ENCODE measurements around the gene FOXK1.

FOXK1 gene

DNA sequence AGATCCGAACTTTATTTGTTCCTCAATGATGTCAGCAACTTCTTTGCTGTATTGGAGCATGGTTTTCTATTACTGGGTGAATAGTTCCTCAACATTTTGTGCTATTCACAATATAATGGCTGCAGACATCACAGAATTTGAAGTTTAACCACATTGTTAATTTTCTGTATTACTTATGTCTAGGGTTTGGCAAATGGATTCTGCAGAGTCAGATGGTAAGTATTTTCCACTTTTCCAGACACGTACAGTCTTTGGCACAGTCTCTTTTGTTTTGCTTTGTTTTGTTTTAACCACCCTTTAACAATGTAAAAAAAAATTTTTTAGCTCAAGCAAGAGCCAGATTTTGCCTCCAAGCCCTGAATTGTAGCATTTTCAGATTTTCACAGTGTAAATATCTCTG, 36.8 kb upstream of the FOXK1 start:
- H3K27me3 ChIP-seq: no peaks in the 10 kb centered on the region
- H3K4me3 ChIP-seq: no peak overlapping the region
- no peak for TF ChIP-seq Cebpa-rat (IDR thresholded peaks at IDR 0.05)
- no peak overlapping the region for H3K27ac ChIP-seq
- peaks cover 11 to 19% (median 16%) of the 10 kb centered on the region in 10 experiments for H3K4me1 ChIP-seq
- no peak overlapping the region for H3K9ac ChIP-seq
- H4K20me1 ChIP-seq: no peaks in the 10 kb centered on the region
- no peak overlapping the region for H3K4me2 ChIP-seq
- no peaks in the 10 kb centered on the region for H3K36me3 ChIP-seq
- peaks cover 0 to 33% (median 11%) of the 10 kb centered on the region in 11 experiments; a peak in 16 of 22 replicates for H3K9me3 ChIP-seq (replicated peaks in 1 of 11)

DNA sequence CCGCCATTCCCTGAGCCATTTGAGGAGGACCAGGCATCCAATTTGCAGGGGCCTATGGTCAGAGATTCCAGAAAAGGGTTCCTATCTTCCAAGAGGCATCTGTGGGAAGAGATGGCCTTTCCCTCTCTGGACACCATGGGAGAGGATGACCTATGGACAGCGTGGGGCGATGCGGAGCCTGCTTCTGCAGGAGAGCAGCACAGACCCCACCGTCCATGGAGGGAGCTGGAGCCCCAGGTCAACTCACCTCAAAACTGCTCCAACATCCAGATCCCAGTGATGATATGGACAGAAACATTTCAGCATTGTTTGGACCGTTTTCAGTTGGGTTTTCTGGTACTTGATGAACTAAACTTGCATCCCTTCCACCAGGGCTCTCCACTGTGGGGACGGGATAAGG, 34.0 kb upstream of the FOXK1 start:
- no peak for TF ChIP-seq Cebpa-rat (IDR thresholded peaks at IDR 0.05)
- Histone ChIP-seq H4K20me1 (no peaks in the 10 kb centered on the region), H3K27ac (no peak overlapping the region), H3K9me3 (replicated peaks in 1 of 11) (peaks cover 0 to 31% (median 11%) of the 10 kb centered on the region in 11 experiments; a peak in 16 of 22 replicates), H3K36me3 (no peaks in the 10 kb centered on the region), H3K4me2 (no peak overlapping the region), H3K4me1 (peaks cover 15 to 27% (median 19%) of the 10 kb centered on the region in 10 experiments), H3K27me3 (no peaks in the 10 kb centered on the region), H3K9ac (no peak overlapping the region), H3K4me3 (no peak overlapping the region)

DNA sequence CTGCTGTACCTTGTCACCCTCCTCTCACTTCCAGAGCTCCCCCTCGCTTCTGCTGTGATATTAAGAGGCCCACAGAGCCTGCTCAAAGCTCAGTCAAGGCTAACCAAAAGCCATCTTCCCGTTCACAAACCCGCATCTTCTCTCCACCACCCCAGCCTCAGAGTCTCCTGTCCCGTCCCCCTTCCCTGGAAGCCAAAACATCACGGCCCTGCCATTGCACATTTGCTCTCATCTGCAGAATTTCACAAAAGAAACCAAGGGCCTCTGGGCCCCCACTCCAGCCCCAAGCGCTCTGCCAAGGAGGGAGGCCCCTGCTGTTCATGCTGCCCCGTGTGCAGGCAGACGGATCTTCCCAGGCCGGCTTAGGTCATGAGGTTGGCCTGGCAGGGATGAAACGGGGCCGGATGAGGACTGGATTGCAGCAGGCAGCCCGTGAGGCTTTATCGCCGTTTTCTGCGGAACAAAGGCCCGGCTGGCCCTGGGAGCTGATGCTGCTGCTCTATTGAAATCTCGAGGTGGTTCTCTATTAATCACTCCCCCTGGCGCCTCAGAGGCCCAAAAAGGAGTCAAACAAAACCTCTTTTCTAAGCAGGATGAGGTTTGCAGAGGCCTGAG, 31.6 kb upstream of the FOXK1 start:
- Histone ChIP-seq H4K20me1 (no peaks in the 10 kb centered on the region), H3K27ac (peak overlapping the region in 8 of 11 experiments; percentile 51 to 77 (median 65); a peak in 17 of 22 replicates), H3K4me3 (no peak overlapping the region), H3K4me1 (peaks cover 17 to 26% (median 19%) of the 10 kb centered on the region in 10 experiments), H3K27me3 (no peaks in the 10 kb centered on the region), H3K4me2 (peak overlapping the region; percentile 26 to 82 (median 54); a peak in 20 of 22 replicates), H3K9me3 (replicated peaks in 1 of 11) (peaks cover 0 to 28% (median 11%) of the 10 kb centered on the region in 11 experiments; a peak in 11 of 22 replicates), H3K9ac (peak overlapping the region; percentile 23 to 70 (median 53); a peak in 20 of 22 replicates), H3K36me3 (no peaks in the 10 kb centered on the region)
- TF ChIP-seq Cebpa-rat (IDR thresholded peaks at IDR 0.05): no peak

DNA sequence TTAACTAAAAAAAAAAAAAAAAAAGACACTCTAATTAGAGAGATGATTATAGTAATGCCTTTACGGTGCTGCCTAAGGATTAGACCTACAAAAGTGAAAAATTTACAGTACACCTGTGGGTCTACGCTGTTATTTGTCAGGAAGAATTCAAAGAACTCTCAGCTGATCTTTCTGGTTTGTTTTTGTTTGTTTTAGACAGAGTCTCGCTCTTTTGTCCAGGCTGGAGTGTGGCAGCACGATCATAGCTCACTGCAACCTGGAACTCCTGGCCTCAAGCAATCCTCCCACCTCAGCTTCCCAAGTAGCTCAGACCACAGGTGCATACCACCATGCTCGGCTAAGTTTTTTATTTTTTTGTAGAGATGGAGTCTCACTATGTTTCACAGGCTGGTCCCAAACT, 28.3 kb upstream of the FOXK1 start:
- Histone ChIP-seq H4K20me1 (no peaks in the 10 kb centered on the region), H3K9ac (no peak overlapping the region)

DNA sequence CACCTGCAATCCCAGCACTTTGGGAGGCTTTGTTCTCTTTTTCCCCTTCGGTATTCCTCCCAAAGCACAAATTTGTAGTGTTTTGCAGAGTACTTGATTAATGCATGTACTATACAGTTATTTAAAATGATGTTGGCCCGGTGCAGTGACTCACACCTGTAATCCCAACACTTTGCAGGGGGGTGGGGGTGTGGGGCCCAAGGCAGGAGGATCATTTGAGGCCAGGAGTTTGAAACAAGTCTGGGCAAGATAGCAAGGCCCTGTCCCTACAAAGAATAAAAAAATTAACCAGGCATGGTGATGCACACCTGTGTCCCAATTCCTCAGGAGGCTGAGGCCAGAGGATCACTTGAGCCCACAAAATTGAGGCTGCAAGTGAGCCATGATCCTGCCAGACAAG, 26.8 kb upstream of the FOXK1 start:
- Histone ChIP-seq H3K27ac (no peak overlapping the region), H3K4me2 (peak overlapping the region in 2 of 11 experiments; percentile 11 to 21; a peak in 1 of 22 replicates)
- no peak for TF ChIP-seq Cebpa-rat (IDR thresholded peaks at IDR 0.05)

More for the DNA sequence above, 28.3 kb upstream of the FOXK1 start:
- no peak overlapping the region for H3K4me2 ChIP-seq
- H3K36me3 ChIP-seq: no peaks in the 10 kb centered on the region
- no peak for TF ChIP-seq Cebpa-rat (IDR thresholded peaks at IDR 0.05)
- no peaks in the 10 kb centered on the region for H3K27me3 ChIP-seq
- no peak overlapping the region for H3K27ac ChIP-seq
- H3K4me3 ChIP-seq: no peak overlapping the region
- peaks cover 19 to 32% (median 28%) of the 10 kb centered on the region in 11 experiments for H3K9me3 ChIP-seq (replicated peaks in 1 of 11)
- peaks cover 17 to 26% (median 19%) of the 10 kb centered on the region in 10 experiments for H3K4me1 ChIP-seq

DNA sequence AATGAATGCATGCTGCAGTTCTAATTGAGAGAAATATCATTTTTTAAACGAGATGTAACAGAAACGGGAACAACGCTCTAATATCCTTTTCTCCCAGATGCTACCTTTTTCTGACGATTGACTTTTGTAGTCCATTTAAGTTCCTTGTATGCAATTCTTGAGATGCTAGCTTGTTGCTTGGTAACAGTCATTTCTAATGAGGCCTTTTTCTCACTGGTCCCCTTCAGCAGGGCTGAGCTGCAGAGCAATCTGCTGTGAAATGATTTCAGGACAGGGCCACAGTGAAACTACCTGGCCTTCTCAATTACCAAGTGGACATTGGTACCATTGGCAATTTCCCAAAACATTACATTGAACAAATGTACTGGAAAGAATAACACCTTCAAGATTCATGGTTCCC, 26.2 kb upstream of the FOXK1 start:
- H3K4me3 ChIP-seq: no peak overlapping the region
- H3K4me2 ChIP-seq: peak overlapping the region in 1 of 11 experiments; percentile 21; a peak in 1 of 22 replicates
- H3K4me1 ChIP-seq: peaks cover 10 to 25% (median 14%) of the 10 kb centered on the region in 10 experiments
- H3K27me3 ChIP-seq: no peaks in the 10 kb centered on the region
- H3K36me3 ChIP-seq: no peaks in the 10 kb centered on the region
- H3K9ac ChIP-seq: no peak overlapping the region
- H4K20me1 ChIP-seq: no peaks in the 10 kb centered on the region
- TF ChIP-seq Cebpa-rat (IDR thresholded peaks at IDR 0.05): no peak
- peaks cover 37 to 46% (median 44%) of the 10 kb centered on the region in 11 experiments for H3K9me3 ChIP-seq (replicated peaks in 1 of 11)
- no peak overlapping the region for H3K27ac ChIP-seq

More for the DNA sequence above, 26.8 kb upstream of the FOXK1 start:
- Histone ChIP-seq H3K36me3 (no peaks in the 10 kb centered on the region), H4K20me1 (no peaks in the 10 kb centered on the region), H3K9me3 (replicated peaks in 1 of 11) (peaks cover 34 to 40% (median 38%) of the 10 kb centered on the region in 11 experiments), H3K27me3 (no peaks in the 10 kb centered on the region), H3K4me1 (peaks cover 16 to 25% (median 19%) of the 10 kb centered on the region in 10 experiments), H3K4me3 (no peak overlapping the region), H3K9ac (no peak overlapping the region)

DNA sequence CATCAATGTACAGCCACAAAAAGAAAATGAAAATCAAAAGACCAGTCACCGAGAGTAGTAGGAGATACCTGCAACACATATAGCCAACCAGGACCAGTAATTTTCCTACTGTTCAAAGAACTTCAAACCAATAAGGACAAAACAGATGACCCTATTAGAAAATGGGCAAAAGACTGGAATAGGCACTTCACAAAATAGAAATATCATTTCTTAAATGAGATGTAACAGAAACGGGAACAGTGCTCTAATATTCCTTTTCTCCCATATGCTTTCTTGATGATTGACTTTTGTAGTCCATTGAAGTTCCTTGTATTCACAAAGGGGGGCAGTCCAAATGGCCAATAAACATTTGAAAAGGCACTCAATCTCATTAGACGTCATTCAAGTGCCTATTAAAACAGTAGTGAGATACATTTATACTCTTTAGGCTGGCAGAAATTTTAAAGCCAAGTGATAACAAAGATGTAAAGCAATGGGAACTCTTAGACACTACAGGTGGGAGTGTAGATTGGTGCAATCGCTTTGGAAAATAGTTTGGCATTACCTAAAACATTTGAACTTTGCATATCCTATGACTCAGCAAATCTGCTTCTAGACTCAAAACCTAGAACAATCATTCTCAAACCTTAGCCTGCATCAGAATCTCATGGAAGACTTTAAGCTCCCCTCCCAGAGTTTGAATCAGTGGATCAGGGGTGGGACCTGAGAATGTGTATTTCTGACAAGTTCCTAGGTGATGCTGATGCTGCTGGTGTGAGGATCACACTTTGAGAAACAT, 24.3 kb upstream of the FOXK1 start:
- Histone ChIP-seq H3K36me3 (no peaks in the 10 kb centered on the region), H3K27me3 (no peaks in the 10 kb centered on the region), H3K27ac (no peak overlapping the region), H4K20me1 (no peaks in the 10 kb centered on the region), H3K4me3 (no peak overlapping the region), H3K9me3 (replicated peaks in 1 of 11) (peaks cover 37 to 53% (median 48%) of the 10 kb centered on the region in 11 experiments), H3K9ac (no peak overlapping the region), H3K4me2 (no peak overlapping the region), H3K4me1 (peaks cover 0 to 21% (median 6%) of the 10 kb centered on the region in 10 experiments; a peak in 9 of 20 replicates)
- TF ChIP-seq Cebpa-rat (IDR thresholded peaks at IDR 0.05): no peak

DNA sequence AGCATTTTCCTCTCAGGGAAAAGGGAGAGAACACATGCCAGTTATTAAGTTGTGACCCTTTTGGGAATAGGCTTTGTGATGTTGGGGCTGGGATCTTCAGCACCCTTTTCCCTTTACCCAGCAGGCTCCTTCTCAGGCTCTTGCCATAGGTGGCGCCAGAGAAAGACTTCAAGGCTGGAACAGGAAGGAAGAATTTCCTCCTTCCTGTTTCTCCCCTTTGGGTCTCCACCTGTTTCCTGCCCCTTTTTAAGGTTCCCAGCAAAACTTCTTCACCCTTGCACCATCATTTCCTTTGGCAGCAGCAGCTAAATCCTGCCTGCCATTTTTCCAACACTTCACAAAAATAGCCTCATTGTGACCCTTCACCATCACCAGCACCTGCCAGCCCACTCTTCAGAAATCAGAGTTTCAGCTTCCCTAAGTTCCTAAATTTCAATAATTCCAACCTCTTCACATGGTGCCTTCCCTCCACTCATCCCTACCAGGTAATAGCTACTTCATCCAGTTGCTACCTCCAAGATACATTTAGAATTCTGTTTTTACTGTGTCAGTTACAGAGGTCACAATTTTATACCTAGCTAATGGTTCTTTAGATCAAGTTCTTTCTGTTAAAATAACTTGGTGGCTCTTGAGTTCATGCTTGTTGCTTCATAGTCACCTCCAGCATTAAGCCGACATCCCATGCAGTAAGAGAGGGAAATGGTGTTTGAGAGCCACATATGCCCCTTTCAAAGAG, 22.4 kb upstream of the FOXK1 start:
- no peak for TF ChIP-seq Cebpa-rat (IDR thresholded peaks at IDR 0.05)
- peaks cover 37 to 53% (median 48%) of the 10 kb centered on the region in 11 experiments for H3K9me3 ChIP-seq (replicated peaks in 1 of 11)
- 0 out of 20 replicates have a peak overlapping the region, but pooled peaks of 1 of the 10 experiments have one; percentile 21 for H3K4me3 ChIP-seq

DNA sequence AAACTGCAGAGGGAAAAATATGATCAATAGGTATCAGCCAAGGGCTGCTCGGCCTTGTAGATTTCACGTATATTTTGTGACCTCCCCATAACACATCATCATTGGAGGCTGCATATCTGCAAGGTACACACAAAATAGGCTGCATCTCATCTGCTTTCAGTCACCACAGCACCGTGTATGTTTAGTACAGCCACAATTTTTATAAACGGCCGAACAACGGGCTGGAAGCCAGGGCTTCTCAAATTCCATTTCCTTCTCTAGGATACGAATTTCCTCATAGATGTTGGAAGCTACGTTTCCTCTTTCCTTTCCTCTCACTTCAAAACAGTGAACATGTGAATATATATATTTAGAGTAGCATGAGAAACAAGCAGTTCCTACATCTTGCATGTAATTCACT, 20.2 kb upstream of the FOXK1 start:
- no peak overlapping the region for H3K4me3 ChIP-seq
- no peaks in the 10 kb centered on the region for H3K36me3 ChIP-seq

More for the DNA sequence above, 22.4 kb upstream of the FOXK1 start:
- H3K9ac ChIP-seq: no peak overlapping the region
- H3K4me1 ChIP-seq: peaks cover 0 to 21% (median 6%) of the 10 kb centered on the region in 10 experiments; a peak in 9 of 20 replicates
- no peak overlapping the region for H3K4me2 ChIP-seq
- H3K36me3 ChIP-seq: no peaks in the 10 kb centered on the region
- H4K20me1 ChIP-seq: no peaks in the 10 kb centered on the region
- H3K27me3 ChIP-seq: no peaks in the 10 kb centered on the region
- no peak overlapping the region for H3K27ac ChIP-seq

More for the DNA sequence above, 20.2 kb upstream of the FOXK1 start:
- H4K20me1 ChIP-seq: no peaks in the 10 kb centered on the region
- no peak overlapping the region for H3K9ac ChIP-seq
- H3K27ac ChIP-seq: no peak overlapping the region
- no peaks in the 10 kb centered on the region for H3K27me3 ChIP-seq
- no peak for TF ChIP-seq Cebpa-rat (IDR thresholded peaks at IDR 0.05)
- H3K4me1 ChIP-seq: peaks cover 5 to 22% (median 7%) of the 10 kb centered on the region in 10 experiments; a peak in 9 of 20 replicates
- no peak overlapping the region; a peak in 1 of 22 replicates for H3K4me2 ChIP-seq
- peaks cover 37 to 47% (median 44%) of the 10 kb centered on the region in 11 experiments for H3K9me3 ChIP-seq (replicated peaks in 1 of 11)

Measured in BLaER1 treated with 17β-estradiol and CSF1 and Interleukin-3, amounts not matched to agents 10 nM and 100 nM (cell line).